Naive thymus-derived CD4-positive, alpha-beta T cell (primary cell): ENCODE measurements around the gene SLX4IP. TPM values are rescaled to one million over a fixed set of nuclear protein-coding genes. Genes with fewer than 3 reads are reported as not detected.

Experiments used
- ATAC-seq: fragments of 150-1000 bp; cut with Tn5 transposase; 2 replicates; pipeline ENCODE4 v1.10.0; 2021; ENCODE audit warnings: mild to moderate bottlenecking, moderate library complexity
- CTCF ChIA-PET: fragments of 350-600 bp; sonication (Branson Sonifier 250); formaldehyde crosslinking; loops from one replicate; lab custom pipeline; 2021; ENCODE audit warnings: antibody characterized with exemption; lab: Charles Lee
- POLR2A ChIA-PET: fragments of 350-600 bp; sonication (Branson Sonifier 250); formaldehyde crosslinking; loops from one replicate; lab custom pipeline; 2021; ENCODE audit warnings: antibody characterized with exemption, inconsistent platforms; lab: Charles Lee
- DNase-seq, 9 donors: peaks; one replicate each; pipeline versions ENCODE4 v3.0.0 to v3.0.0-alpha.2; 2020 to 2022; ENCODE audit warnings: mixed read lengths in 1 of 9
- H3K27ac ChIP-seq: one replicate; pipeline ENCODE4 v1.7.0; 2013; ENCODE audit warnings: mild to moderate bottlenecking, low read depth, low read length, moderate library complexity
- H3K27me3 ChIP-seq, 2 donors: one replicate each; pipeline ENCODE4 v1.7.0; 2013; ENCODE audit warnings: low read length in 2 of 2, mild to moderate bottlenecking in 2 of 2, moderate library complexity in 2 of 2; ENCODE audit not compliant: control insufficient read depth in 2 of 2, insufficient read depth in 2 of 2
- H3K36me3 ChIP-seq, 3 experiments: 1 replicate in 2 of 3; 2 replicates in 1 of 3; pipeline ENCODE4 v1.7.0; 2013; ENCODE audit warnings: low read length in 3 of 3, mild to moderate bottlenecking in 3 of 3, moderate library complexity in 1 of 3; ENCODE audit not compliant: insufficient read depth in 3 of 3, control insufficient read depth in 2 of 3
- H3K4me1 ChIP-seq, 2 donors: one replicate each; pipeline ENCODE4 v1.7.0; 2013; ENCODE audit warnings: low read length in 2 of 2, mild to moderate bottlenecking in 2 of 2, moderate library complexity in 1 of 2; ENCODE audit not compliant: control insufficient read depth in 2 of 2, insufficient read depth in 2 of 2
- H3K4me3 ChIP-seq: 2 replicates; pipeline ENCODE4 v1.7.0; 2013; ENCODE audit warnings: mild to moderate bottlenecking, low read length
- H3K9me3 ChIP-seq, 3 experiments: 1 replicate in 2 of 3; 2 replicates in 1 of 3; pipeline ENCODE4 v1.7.0; 2013; ENCODE audit warnings: low read length in 3 of 3; ENCODE audit not compliant: control insufficient read depth in 2 of 3
- H3K27ac Mint-ChIP-seq, 9 donors: one replicate each; pipeline ENCODE4 v1.8.0; 2020 to 2022; ENCODE audit warnings: mixed read lengths in 9 of 9, mild to moderate bottlenecking in 8 of 9, moderate library complexity in 5 of 9, inconsistent platforms in 2 of 9
- H3K27me3 Mint-ChIP-seq, 5 donors: one replicate each; pipeline ENCODE4 v1.8.0; 2021 to 2022; ENCODE audit warnings: mixed read lengths in 5 of 5, mild to moderate bottlenecking in 1 of 5
- H3K36me3 Mint-ChIP-seq, 5 donors: one replicate each; pipeline ENCODE4 v1.8.0; 2020 to 2022; ENCODE audit warnings: mixed read lengths in 5 of 5, mild to moderate bottlenecking in 3 of 5, inconsistent platforms in 1 of 5
- H3K4me1 Mint-ChIP-seq, 7 donors: one replicate each; pipeline ENCODE4 v1.8.0; 2020 to 2022; ENCODE audit warnings: mixed read lengths in 7 of 7, mild to moderate bottlenecking in 3 of 7, inconsistent platforms in 1 of 7
- H3K4me3 Mint-ChIP-seq, 10 donors: one replicate each; pipeline ENCODE4 v1.8.0; 2020 to 2022; ENCODE audit warnings: mild to moderate bottlenecking in 10 of 10, mixed read lengths in 10 of 10, moderate library complexity in 6 of 10, inconsistent platforms in 2 of 10
- H3K9me3 Mint-ChIP-seq, 11 donors: one replicate each; pipeline ENCODE4 v1.8.0; 2020 to 2022; ENCODE audit warnings: mixed read lengths in 11 of 11, mild to moderate bottlenecking in 4 of 11, inconsistent platforms in 1 of 11, moderate library complexity in 1 of 11
- intact Hi-C, 2 donors: fragments of 100-400 bp; cut with micrococcal nuclease; formaldehyde crosslinking; loops; one replicate each; pipeline ENCODE4 v1.15.1; 2023
- polyA plus RNA-seq, 2 donors: library from polyadenylated mRNA; unstranded; fragments of 300-500 nt; fragmentation: Illumina TruSeq; gene quantifications; one replicate each; pipeline ENCODE4 v1.2.3, GENCODE V29; 2021
- total RNA-seq, 6 experiments: library from RNA in 5 of 6; stranded (reverse) in 5 of 6; gene quantifications; 1 replicate in 5 of 6; 2 replicates in 1 of 6; pipeline ENCODE4 v1.2.3 and lab custom pipeline; 2021 to 2026

The SLX4IP gene
- total and polyA plus RNA-seq, 7 experiments from 2014 or later = 1.6 to 8.2 (median 5.3) TPM

- CTCF ChIA-PET = interaction anchor here (0.7 kb wide), 1 partner anchor 359 kb away, joined by 3 read pairs; no protein-coding TSS in a partner anchor
- peaks cover 0 to 17% (median 7%) of the 10 kb centered on the region in 5 donors for H3K36me3 Mint-ChIP-seq
- H3K27me3 Mint-ChIP-seq = no peaks in the 10 kb centered on the region
- ATAC-seq (no peak), DNase-seq (no peak)
- Histone ChIP-seq H3K9me3 (no peaks in the 10 kb centered on the region), H3K4me1 (no peaks in the 10 kb centered on the region), H3K27me3 (no peaks in the 10 kb centered on the region), H3K36me3 (no peaks in the 10 kb centered on the region), H3K27ac (no peak overlapping the region), H3K4me3 (no peak overlapping the region)
- no peak overlapping the region for H3K4me3 Mint-ChIP-seq
- H3K27ac Mint-ChIP-seq = no peak overlapping the region
- H3K9me3 Mint-ChIP-seq = no peaks in the 10 kb centered on the region
- POLR2A ChIA-PET = no interaction called here
- intact Hi-C loops = no loop called here
- H3K4me1 Mint-ChIP-seq = peaks cover 0 to 24% (median 16%) of the 10 kb centered on the region in 7 donors
Measured at GRCh38 chr20:10629946-10630650, 195.0 kb downstream of the SLX4IP start.

DNA sequence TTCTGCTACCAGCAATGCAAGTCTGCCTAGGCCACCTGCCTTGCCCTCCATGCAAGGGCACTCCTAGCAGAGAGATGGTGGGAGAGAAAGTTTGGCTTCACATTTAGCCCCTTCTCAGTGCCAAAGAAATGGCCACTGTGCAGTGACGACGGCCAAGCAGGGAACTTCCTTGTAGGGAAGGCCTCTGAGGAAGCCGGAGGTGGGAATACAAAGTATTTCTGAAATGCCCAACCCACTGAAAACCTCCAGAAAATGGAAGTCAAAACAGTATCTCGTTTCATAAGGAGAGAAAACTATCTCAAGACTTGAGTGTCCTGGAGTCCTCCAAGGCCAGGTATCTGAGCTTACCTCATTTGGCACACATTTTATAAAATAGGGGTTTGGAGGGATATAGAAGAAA, 196.0 kb downstream of the SLX4IP start:
- intact Hi-C loops = no loop called here
- H3K9me3 ChIP-seq = no peaks in the 10 kb centered on the region
- Mint-ChIP-seq H3K9me3 (no peaks in the 10 kb centered on the region), H3K27ac (no peak overlapping the region), H3K36me3 (peaks cover 0 to 17% (median 0%) of the 10 kb centered on the region in 5 donors), H3K27me3 (no peaks in the 10 kb centered on the region), H3K4me3 (no peak overlapping the region), H3K4me1 (peaks cover 2 to 24% (median 16%) of the 10 kb centered on the region in 7 donors)
- POLR2A ChIA-PET = no interaction called here
- H3K4me3 ChIP-seq = no peak overlapping the region
- no peak for DNase-seq
- H3K4me1 ChIP-seq = no peaks in the 10 kb centered on the region
- H3K36me3 ChIP-seq = no peaks in the 10 kb centered on the region
- ATAC-seq = no peak
- H3K27me3 ChIP-seq = no peaks in the 10 kb centered on the region
- CTCF ChIA-PET = no interaction called here
- no peak overlapping the region for H3K27ac ChIP-seq

DNA sequence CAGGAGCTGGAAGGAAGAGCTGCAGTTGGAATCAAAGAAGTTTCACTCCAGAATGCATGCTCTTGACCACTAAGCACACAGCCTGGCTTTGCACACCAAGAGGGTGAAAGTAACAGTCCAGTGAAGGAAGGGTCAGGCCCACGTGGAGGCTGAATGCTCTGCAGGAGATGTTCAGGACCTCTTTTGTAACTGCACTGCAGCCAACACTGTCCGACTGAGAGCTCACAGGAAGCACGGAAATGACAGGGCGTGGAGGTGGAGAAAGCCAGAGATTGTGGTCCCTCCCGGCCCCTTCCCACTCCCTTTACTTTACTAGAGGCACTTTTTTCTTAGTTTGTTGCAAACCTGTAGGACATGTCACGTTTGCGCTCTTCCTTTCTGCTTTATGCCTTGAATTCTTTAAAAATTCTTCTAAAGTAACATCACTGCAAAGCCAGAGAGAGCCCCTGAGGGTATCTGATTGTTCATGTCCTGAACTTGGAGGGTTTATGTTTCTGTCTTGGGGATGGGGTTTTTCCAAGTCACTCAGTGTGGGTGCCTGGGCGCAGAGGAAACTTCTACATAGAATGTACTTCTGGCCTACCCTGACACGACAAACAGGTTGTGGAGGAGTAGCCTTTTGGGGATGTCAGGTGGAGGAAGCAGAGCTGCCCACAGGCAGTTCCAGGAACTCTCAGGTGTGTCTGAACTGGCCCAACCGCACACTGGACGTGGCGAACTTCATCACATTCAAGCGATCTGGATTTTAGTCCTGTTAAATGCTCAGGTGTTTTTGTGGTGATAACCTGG, 197.8 kb downstream of the SLX4IP start:
- Histone ChIP-seq H3K27ac (no peak overlapping the region), H3K27me3 (no peaks in the 10 kb centered on the region), H3K4me1 (no peaks in the 10 kb centered on the region), H3K9me3 (no peaks in the 10 kb centered on the region), H3K36me3 (no peaks in the 10 kb centered on the region), H3K4me3 (no peak overlapping the region)
- ChIA-PET CTCF (interaction anchor here (0.5 kb wide), 1 partner anchor 574 kb away, joined by 3 read pairs; no protein-coding TSS in a partner anchor), POLR2A (no interaction called here)
- H3K9me3 Mint-ChIP-seq = no peaks in the 10 kb centered on the region
- peaks cover 2 to 24% (median 16%) of the 10 kb centered on the region in 7 donors for H3K4me1 Mint-ChIP-seq
- H3K27ac Mint-ChIP-seq = peak overlapping the region in 5 of 9 donors; percentile 6 to 81 (median 63)
- DNase-seq (no peak), ATAC-seq (no peak)
- no peaks in the 10 kb centered on the region for H3K27me3 Mint-ChIP-seq
- H3K36me3 Mint-ChIP-seq = peaks cover 0 to 12% (median 0%) of the 10 kb centered on the region in 5 donors
- peak overlapping the region in 3 of 10 donors; percentile 40 to 70 (median 54) for H3K4me3 Mint-ChIP-seq
- intact Hi-C loops = no loop called here

- peaks cover 2 to 24% (median 16%) of the 10 kb centered on the region in 7 donors for H3K4me1 Mint-ChIP-seq
Measured at GRCh38 chr20:10633718-10634117, 198.6 kb downstream of the SLX4IP start.

DNA sequence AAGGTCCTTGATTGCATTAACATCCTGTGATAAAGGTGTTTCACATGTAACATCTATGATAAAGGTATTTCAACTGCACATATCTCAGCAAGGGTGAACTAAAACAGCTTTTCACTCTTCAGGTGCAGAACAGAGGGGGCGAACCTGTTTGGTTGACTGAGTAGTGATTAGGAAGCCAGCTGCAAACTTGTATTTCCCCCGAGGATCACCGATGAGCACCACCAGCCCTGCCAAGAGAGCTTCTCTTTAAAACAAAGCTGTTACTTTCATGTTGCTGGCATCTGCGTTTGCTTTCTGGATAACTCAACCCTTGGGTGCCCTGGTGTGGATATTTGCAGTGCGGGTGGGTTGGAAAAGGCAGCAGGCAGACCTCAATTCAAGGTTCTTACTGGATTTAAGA, 199.1 kb downstream of the SLX4IP start:
- ChIA-PET POLR2A (no interaction called here), CTCF (no interaction called here)
- no peak overlapping the region for H3K27ac ChIP-seq
- no peak overlapping the region for H3K4me3 ChIP-seq
- peaks cover 2 to 24% (median 16%) of the 10 kb centered on the region in 7 donors for H3K4me1 Mint-ChIP-seq
- peak overlapping the region in 2 of 9 donors; percentile 4 to 81 for H3K27ac Mint-ChIP-seq
- intact Hi-C loops = no loop called here
- H3K4me1 ChIP-seq = no peaks in the 10 kb centered on the region
- no peak for DNase-seq
- H3K36me3 ChIP-seq = no peaks in the 10 kb centered on the region
- no peaks in the 10 kb centered on the region for H3K9me3 Mint-ChIP-seq
- H3K4me3 Mint-ChIP-seq = peak overlapping the region in 1 of 10 donors; percentile 54
- ATAC-seq = no peak
- H3K27me3 Mint-ChIP-seq = no peaks in the 10 kb centered on the region
- H3K9me3 ChIP-seq = no peaks in the 10 kb centered on the region
- peaks cover 0 to 5% (median 0%) of the 10 kb centered on the region in 5 donors for H3K36me3 Mint-ChIP-seq
- H3K27me3 ChIP-seq = no peaks in the 10 kb centered on the region

More at GRCh38 chr20:10633718-10634117, 198.6 kb downstream of the SLX4IP start:
- ATAC-seq (peak; percentile 50), DNase-seq (peak in 4 of 9 donors; percentile 5 to 44 (median 12))
- intact Hi-C loops = no loop called here
- H3K36me3 ChIP-seq = no peaks in the 10 kb centered on the region
- H3K4me3 Mint-ChIP-seq = peak overlapping the region in 1 of 10 donors; percentile 54
- no peaks in the 10 kb centered on the region for H3K4me1 ChIP-seq
- peak overlapping the region; percentile 10 for H3K27ac ChIP-seq
- no peaks in the 10 kb centered on the region for H3K27me3 Mint-ChIP-seq
- no peaks in the 10 kb centered on the region for H3K9me3 Mint-ChIP-seq
- H3K4me3 ChIP-seq = no peak overlapping the region
- no peaks in the 10 kb centered on the region for H3K27me3 ChIP-seq
- CTCF ChIA-PET = no interaction called here
- POLR2A ChIA-PET = no interaction called here
- no peaks in the 10 kb centered on the region for H3K9me3 ChIP-seq
- peaks cover 0 to 9% (median 0%) of the 10 kb centered on the region in 5 donors for H3K36me3 Mint-ChIP-seq
- peak overlapping the region in 4 of 9 donors; percentile 6 to 81 (median 36) for H3K27ac Mint-ChIP-seq

GRCh38 chr20:10634683-10635411, 199.7 kb downstream of the SLX4IP start:
- Mint-ChIP-seq H3K9me3 (no peaks in the 10 kb centered on the region), H3K36me3 (peaks cover 0 to 4% (median 0%) of the 10 kb centered on the region in 5 donors), H3K4me3 (no peak overlapping the region), H3K27me3 (no peaks in the 10 kb centered on the region), H3K27ac (no peak overlapping the region), H3K4me1 (peaks cover 2 to 24% (median 16%) of the 10 kb centered on the region in 7 donors)
- no peaks in the 10 kb centered on the region for H3K27me3 ChIP-seq
- H3K9me3 ChIP-seq = no peaks in the 10 kb centered on the region
- no peak for ATAC-seq
- CTCF ChIA-PET = interaction anchor here (0.6 kb wide), 1 partner anchor 81 kb away, joined by 3 read pairs; no protein-coding TSS in a partner anchor
- H3K36me3 ChIP-seq = no peaks in the 10 kb centered on the region
- no peak overlapping the region for H3K27ac ChIP-seq
- no peak overlapping the region for H3K4me3 ChIP-seq
- POLR2A ChIA-PET = no interaction called here
- no peak for DNase-seq
- intact Hi-C loops = no loop called here
- no peaks in the 10 kb centered on the region for H3K4me1 ChIP-seq
